ENCODE results near the gene MRPL37. TPM values are rescaled to one million over a fixed set of nuclear protein-coding genes. Genes with fewer than 3 reads are reported as not detected.

Gene MRPL37
- total RNA-seq, 1 experiment from 2014 or later, result 138 TPM

GRCh38 chr1:54254055-54254454 lies 54.1 kb downstream of the MRPL37 start:
- H3K9me3 ChIP-seq (ENCODE audit: control insufficient read depth, insufficient read depth, low read depth, low read length), result no peaks in the 10 kb centered on the region
- no peaks in the 10 kb centered on the region for H3K36me3 ChIP-seq (ENCODE audit: control insufficient read depth, insufficient read depth, low read length)
- intact Hi-C loops (cut with micrococcal nuclease; ENCODE audit: unreplicated experiment), result no loop called here
- ChIA-PET POLR2A (interaction anchor here (0.6 kb wide), 2 partner anchors 33 to 137 kb away, joined by 3 to 4 read pairs; no protein-coding TSS in a partner anchor), CTCF (interaction anchor here (0.7 kb wide), 1 partner anchor 96 kb away, joined by 3 read pairs; no protein-coding TSS in a partner anchor)
- H3K4me3 ChIP-seq (ENCODE audit: low read depth in 2 of 2, low read length in 2 of 2), result no peak overlapping the region
- no TSS peak for BruUV-seq (replicated peaks)
- ATAC-seq (no peak), DNase-seq (ENCODE audit: low read depth, low spot score) (no peak)
- peaks cover 34% of the 10 kb centered on the region for H3K4me1 ChIP-seq (ENCODE audit: control insufficient read depth, insufficient read depth, low read length)
- TF ChIP-seq REST (IDR thresholded peaks at IDR 0.05; ENCODE audit: insufficient read depth in 1 of 2, low read depth in 2 of 2, low read length in 1 of 2), result no peak
- no peak for TF ChIP-seq CTCF (IDR thresholded peaks at IDR 0.05)
- TF ChIP-seq POLR2AphosphoS5 (IDR thresholded peaks at IDR 0.05; ENCODE audit: low read depth, low read length), result no peak
- TF ChIP-seq TCF7L2 (IDR thresholded peaks at IDR 0.05; ENCODE audit: low read depth, low read length), result no peak
- TF ChIP-seq SIN3A (IDR thresholded peaks at IDR 0.05; ENCODE audit: borderline replicate concordance, insufficient read depth, low read depth, low read length), result no peak
- H3K27me3 ChIP-seq (ENCODE audit: control insufficient read depth, insufficient read depth, low read length), result no peaks in the 10 kb centered on the region
- in situ Hi-C loops (cut with HindIII; ENCODE audit: low pct_unique_long_range_greater_than_20kb, low sequenced_read_pairs), result no loop called here
- H3K27ac ChIP-seq (ENCODE audit: low read length), result no peak overlapping the region

GRCh38 chr1:54255026-54255702 lies 55.2 kb downstream of the MRPL37 start:
- Histone ChIP-seq H3K4me3 (ENCODE audit: low read depth in 2 of 2, low read length in 2 of 2) (no peak overlapping the region), H3K27ac (ENCODE audit: low read length) (no peak overlapping the region), H3K27me3 (ENCODE audit: control insufficient read depth, insufficient read depth, low read length) (no peaks in the 10 kb centered on the region), H3K4me1 (ENCODE audit: control insufficient read depth, insufficient read depth, low read length) (peaks cover 27% of the 10 kb centered on the region), H3K9me3 (ENCODE audit: control insufficient read depth, insufficient read depth, low read depth, low read length) (no peaks in the 10 kb centered on the region), H3K36me3 (ENCODE audit: control insufficient read depth, insufficient read depth, low read length) (no peaks in the 10 kb centered on the region)
- no TSS peak for BruUV-seq (replicated peaks)
- CTCF ChIA-PET, result no interaction called here
- TF ChIP-seq TCF7L2 (IDR thresholded peaks at IDR 0.05; ENCODE audit: low read depth, low read length) (no peak), CTCF (IDR thresholded peaks at IDR 0.05) (no peak), SIN3A (IDR thresholded peaks at IDR 0.05; ENCODE audit: borderline replicate concordance, insufficient read depth, low read depth, low read length) (no peak), POLR2AphosphoS5 (IDR thresholded peaks at IDR 0.05; ENCODE audit: low read depth, low read length) (no peak), REST (IDR thresholded peaks at IDR 0.05; ENCODE audit: insufficient read depth in 1 of 2, low read depth in 2 of 2, low read length in 1 of 2) (no peak)
- ATAC-seq, result no peak
- intact Hi-C loops (cut with micrococcal nuclease; ENCODE audit: unreplicated experiment) (no loop called here), in situ Hi-C loops (cut with HindIII; ENCODE audit: low pct_unique_long_range_greater_than_20kb, low sequenced_read_pairs) (no loop called here)
- POLR2A ChIA-PET, result no interaction called here
- DNase-seq (ENCODE audit: low read depth, low spot score), result no peak

Measured in Panc1 (cell line).